NCI-H1436 (cell line): ENCODE measurements around the gene ADGRB2.

Experiments used
- DNase-seq: peaks from one replicate; lab custom pipeline; 2025; lab: John Stamatoyannopoulos, UW

Gene ADGRB2

GRCh38 chr1:31679091-31679490 lies 85.0 kb downstream of the ADGRB2 start:
- no peak for DNase-seq

- no peak for DNase-seq
These were observed 85.5 kb downstream of the ADGRB2 start for GRCh38 chr1:31678681-31679080.

GRCh38 chr1:31677949-31678348 lies 86.2 kb downstream of the ADGRB2 start:
- DNase-seq: no peak

DNA sequence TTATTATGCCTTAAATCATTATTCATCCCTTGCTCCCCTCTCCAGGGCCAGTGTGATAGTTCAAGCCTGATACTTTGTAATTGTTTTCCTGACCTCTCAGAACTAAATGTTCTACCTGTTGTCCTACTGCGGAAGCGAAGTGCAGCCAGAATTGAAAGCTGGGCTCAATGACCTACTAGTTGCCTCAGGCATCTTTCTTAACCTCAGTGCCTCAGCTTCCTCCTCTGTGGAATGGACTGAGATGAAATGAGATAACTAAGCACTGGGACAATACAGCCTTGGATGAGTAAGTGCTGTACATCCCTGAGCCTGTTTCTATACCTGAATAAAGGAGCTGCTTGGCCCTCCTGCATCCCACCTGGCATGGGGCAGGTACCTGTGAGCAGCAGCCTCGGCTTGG lies 86.7 kb downstream of the ADGRB2 start:
- DNase-seq: no peak
